Dermis microvascular lymphatic vessel endothelial cell (primary cell): ENCODE data around the gene KIF18A. TPM values are rescaled to one million over a fixed set of nuclear protein-coding genes. Genes with fewer than 3 reads are reported as not detected.
"Not testable (repeated sequence)": the region's sequence is repeated elsewhere in the genome, so short reads cannot be mapped to it uniquely, and the experiment has no call there.

Experiments
- DNase-seq, 2 donors: peaks; one replicate each; pipeline versions ENCODE4 v3.0.0 to v3.0.0-alpha.2; 2010; ENCODE audit warnings: low read depth in 2 of 2
- total RNA-seq: library from RNA; depleted of rRNA; stranded (reverse); fragments of >200 nt; gene quantifications from 2 replicates; pipeline ENCODE4 v1.2.1, GENCODE V29; 2014

The KIF18A gene
- total RNA-seq, 1 donor from 2014 or later: 8.7 TPM

GRCh38 chr11:28107191-28107749 is 686 bp downstream of the KIF18A start:
- peak in 1 of 2 donors; percentile 32 for DNase-seq

DNA sequence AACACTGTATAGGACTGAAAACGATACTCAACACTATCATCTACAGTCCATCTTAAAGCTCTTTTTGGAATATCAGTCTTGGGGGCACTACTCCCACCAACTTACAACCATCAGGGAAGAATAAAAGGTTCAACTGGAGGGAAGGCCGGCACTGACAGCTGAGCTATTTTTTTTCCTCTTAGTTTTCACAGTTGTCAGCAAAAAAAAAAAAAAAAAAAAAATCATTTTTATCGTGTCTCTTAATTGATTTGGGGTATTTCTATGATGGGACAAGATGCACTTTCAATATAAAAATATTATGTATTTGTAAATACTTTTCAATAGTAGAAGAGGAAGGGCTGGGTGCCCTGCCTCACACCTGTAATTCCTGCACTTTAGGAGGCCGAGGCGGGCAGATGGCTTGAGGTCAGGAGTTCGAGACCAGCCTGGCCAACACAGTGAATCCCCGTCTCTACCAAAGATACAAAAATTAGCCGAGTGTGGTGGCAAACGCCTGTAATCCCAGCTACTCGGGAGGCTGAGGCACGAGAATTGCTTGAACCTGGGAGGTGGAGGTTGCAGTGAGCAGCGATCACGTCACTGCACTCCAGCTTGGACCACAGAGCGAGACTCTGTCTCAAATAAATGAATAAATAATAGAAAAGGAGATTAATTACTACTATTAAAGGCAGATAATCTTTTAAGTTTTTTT is 1.5 kb downstream of the KIF18A start:
- no peak for DNase-seq

DNA sequence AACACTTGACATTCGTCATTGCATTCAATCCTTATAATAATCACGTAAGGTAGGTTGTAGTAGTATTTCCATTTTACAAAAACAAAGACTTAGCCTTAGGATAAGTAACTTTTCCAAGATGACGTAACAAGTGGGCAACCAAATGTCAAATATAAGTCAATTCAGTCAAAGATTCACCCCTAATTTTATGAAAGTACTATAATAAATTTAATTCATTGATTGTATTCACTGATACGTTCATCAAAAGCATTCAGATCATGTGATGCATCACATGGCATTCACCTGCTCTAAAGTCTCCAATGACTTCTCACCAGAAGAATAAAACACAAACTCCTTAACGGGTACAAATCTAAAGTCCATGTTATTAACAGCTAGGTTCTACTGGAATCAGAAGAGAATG is 2.1 kb downstream of the KIF18A start:
- no peak for DNase-seq

GRCh38 chr11:28104984-28105383 is 3.0 kb downstream of the KIF18A start:
- no peak for DNase-seq

GRCh38 chr11:28104425-28104824 is 3.5 kb downstream of the KIF18A start:
- DNase-seq: no peak

DNA sequence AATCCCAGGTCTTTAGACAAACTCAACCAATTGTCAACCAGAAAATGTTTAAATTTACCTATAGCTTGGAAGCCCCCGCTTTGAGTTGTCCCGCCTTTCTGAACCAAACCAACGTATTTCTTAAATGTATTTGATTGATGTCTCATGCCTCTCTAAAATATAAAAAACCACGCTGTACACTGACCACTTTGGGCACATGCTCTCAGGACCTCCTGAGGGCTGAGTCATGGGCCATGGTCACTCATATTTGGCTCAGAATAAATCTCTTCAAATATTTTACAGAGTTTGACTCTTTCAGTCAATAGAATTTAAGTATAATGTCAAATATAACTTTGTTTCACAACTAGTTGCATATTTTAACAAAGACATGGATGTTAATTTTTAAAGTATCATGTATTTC is 5.7 kb downstream of the KIF18A start:
- not testable (repeated sequence) for DNase-seq

- no peak for DNase-seq
These were observed 7.3 kb downstream of the KIF18A start for GRCh38 chr11:28100665-28101064.

DNA sequence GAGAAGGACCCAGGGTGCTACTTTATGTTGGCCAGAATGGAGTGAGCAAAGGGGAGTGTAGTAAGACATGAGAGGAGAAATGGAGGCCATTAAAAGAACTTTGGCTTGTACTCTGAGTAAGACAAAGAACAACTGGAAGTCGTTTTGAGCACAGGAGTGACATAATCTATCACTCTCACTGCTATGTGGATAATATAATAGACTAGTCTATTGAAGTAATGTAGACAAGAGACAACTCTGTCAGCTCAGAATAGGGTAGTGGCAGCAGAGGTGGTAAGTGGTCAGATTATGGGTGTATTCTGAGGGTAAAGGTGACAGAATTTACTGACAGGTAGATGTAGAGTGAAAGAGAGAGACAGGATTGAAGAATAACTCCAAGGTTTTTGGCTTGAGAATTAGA is 8.2 kb downstream of the KIF18A start:
- no peak for DNase-seq

- DNase-seq: no peak
These were observed 9.7 kb downstream of the KIF18A start for GRCh38 chr11:28098257-28098656.

DNA sequence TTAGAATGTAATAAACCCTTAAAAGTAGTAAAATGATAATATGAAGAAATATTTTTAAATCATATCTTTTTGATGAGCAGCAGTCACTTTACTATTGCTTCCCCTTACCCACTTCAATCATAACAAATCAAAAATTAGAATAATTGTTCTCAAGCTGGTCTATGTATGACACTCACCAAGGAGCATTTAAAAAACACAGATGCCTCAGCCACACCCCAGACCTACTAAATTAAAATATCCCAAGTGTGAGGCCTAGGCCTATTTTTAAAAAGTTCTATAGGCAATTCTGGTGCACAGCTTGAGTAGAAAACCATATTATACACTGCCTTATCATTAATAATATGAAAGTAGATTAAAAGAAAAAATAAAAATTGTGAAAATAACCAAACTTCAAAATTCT is 15.2 kb downstream of the KIF18A start:
- DNase-seq: no peak

DNA sequence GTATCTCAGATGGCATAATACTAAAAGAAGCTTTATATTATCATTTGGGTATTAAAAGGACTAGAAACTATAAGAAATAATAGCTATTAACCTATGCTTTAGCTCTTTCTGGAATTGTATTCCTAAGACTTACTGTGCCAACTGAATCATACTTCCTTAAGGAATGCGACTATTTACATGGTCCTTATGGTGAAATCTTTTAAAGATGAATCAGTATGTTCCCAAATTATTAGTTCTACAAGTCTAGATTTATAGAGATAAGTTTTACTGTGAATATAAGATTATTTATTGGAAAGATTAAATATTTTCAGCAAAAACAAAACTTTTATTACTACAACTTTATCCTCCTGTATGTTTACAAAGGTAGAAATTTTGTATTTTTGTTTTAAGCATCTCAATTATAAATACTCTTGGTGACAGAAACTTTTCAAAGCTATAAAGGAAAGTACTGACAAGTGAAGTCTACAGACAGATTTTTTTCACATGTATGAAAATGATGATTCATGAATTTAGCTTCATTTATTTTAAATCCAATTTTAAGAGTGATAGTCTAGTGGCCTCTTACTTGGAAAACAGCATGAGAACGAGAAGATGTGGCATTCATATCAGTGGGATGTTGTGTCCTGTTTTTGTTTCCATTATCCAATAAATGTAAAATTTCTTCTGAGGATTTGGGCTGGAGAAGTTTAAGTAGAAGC is 17.8 kb downstream of the KIF18A start:
- DNase-seq: peak in 1 of 2 donors; percentile 37

- no peak for DNase-seq
These were observed 18.6 kb downstream of the KIF18A start for GRCh38 chr11:28089378-28089777.

DNA sequence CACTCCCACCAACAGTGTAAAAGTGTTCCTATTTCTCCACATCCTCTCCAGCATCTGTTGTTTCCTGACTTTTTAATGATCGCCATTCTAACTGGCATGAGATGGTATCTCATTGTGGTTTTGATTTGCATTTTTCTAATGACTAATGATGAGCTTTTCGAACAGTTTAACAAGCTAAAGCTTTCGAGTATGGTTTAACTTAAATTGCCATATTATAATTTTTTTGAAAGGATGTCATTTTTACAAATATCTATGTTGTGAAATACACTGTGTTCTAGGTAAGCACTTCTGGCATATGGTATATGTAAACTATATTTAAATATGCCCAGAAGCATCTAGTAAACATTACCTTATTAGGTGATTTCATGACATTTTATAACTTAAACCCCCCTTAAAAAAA is 20.3 kb downstream of the KIF18A start:
- DNase-seq: not testable (repeated sequence)

GRCh38 chr11:28087192-28087591 is 20.8 kb downstream of the KIF18A start:
- DNase-seq: not testable (repeated sequence)

DNA sequence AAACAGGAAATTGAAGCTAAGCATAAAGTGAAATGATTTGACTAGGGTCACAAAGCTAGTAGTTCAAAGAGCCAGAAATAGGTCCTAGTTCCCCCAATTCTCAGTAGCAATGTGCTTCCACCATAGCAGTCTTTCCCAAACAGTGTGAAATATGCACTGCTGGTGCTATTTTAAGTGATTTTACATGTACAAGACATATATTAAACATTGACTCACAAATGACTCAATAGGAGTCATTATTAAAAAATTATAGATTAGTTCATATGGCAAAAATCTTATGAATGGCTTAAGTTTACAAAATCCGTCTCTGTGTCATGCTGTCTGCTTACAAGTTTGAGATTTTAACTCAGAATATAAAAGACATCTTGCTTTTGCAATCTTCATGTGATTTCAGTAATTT is 21.4 kb downstream of the KIF18A start:
- no peak for DNase-seq

DNA sequence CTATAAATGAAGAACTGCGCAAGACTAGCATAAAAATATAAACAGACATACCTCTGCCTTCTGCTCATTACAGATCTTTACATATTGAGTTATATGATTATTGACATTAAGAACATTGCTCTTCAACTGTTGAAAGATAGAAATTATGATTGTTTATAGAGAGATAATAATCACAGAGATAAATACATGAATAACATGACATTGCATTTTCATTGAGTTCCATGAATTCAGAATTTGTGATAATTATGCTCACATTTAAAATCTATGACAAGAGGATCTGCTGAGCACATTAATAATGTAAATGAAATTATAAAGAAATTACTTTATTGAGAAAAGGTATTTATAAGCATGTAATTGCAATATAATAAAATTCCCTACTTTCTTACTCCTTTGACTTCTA is 24.8 kb downstream of the KIF18A start:
- no peak for DNase-seq

DNA sequence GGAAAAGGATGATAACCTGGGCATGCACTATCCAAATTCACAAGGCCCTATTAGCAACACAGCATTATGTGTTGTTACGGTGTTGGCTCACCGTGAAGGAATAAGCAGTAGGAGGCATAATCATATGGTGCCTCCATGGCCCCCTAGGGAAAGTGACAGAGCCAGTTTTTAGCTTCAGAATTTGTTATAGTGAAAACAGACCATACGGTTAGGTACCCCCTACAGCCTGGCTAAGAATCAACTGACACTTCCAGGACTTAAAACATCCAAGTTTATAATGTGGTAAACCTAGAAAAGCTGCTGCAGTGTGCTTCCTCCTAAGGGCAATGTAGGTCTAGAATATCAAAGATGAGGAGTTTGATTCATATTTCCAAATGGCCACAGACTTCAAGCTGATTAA is 30.4 kb downstream of the KIF18A start:
- DNase-seq: no peak

GRCh38 chr11:28072321-28072720 is 35.6 kb downstream of the KIF18A start:
- DNase-seq: peak in 1 of 2 donors; percentile 33

GRCh38 chr11:28071305-28071704 is 36.7 kb downstream of the KIF18A start:
- DNase-seq: no peak

- DNase-seq: no peak
These were observed 49.6 kb downstream of the KIF18A start for GRCh38 chr11:28058333-28058732.

DNA sequence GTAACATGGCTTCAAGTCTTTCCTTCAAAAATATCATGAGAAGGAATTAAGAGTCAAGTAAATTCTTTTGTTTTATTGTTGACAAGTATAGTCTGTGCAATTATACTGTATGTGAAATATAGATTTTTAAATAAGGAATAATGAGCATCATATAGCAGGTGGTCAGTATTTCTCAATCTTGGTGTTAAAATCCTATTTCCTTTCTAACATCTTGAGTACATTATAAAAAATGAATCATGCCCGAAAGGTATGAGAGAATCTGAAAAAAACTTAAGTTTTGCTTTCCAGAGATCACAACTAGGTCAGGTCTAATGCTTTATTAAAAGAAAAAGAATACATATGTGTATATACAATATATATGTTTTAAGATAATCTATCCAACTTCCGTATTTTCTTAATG is 53.1 kb downstream of the KIF18A start:
- DNase-seq: no peak

GRCh38 chr11:28049338-28050216 is 58.4 kb downstream of the KIF18A start:
- DNase-seq: peak in 1 of 2 donors; percentile 51
